NB4 (cell line): ENCODE results near the gene APPL2.

ENCODE experiments used
- POLR2A ChIP-seq: IDR thresholded peaks from 2 replicates; pipeline ENCODE4 v1.6.1; 2011; ENCODE audit warnings: mild to moderate bottlenecking; ENCODE audit not compliant: insufficient read length; ENCODE audit errors: extremely low read depth
- TF ChIP-seq, protein P1 (sequence below): IDR thresholded peaks from one replicate; pipeline ENCODE4 v1.5.1; 2012; ENCODE audit warnings: low read depth, low read length
- TF ChIP-seq, protein P2 (sequence below): IDR thresholded peaks from 2 replicates; pipeline ENCODE4 v1.6.1; 2011; ENCODE audit warnings: low read depth, low read length

GRCh38 chr12:105280966-105281693 lies 45.2 kb upstream of the APPL2 start:
- TF ChIP-seq, protein P1, sequence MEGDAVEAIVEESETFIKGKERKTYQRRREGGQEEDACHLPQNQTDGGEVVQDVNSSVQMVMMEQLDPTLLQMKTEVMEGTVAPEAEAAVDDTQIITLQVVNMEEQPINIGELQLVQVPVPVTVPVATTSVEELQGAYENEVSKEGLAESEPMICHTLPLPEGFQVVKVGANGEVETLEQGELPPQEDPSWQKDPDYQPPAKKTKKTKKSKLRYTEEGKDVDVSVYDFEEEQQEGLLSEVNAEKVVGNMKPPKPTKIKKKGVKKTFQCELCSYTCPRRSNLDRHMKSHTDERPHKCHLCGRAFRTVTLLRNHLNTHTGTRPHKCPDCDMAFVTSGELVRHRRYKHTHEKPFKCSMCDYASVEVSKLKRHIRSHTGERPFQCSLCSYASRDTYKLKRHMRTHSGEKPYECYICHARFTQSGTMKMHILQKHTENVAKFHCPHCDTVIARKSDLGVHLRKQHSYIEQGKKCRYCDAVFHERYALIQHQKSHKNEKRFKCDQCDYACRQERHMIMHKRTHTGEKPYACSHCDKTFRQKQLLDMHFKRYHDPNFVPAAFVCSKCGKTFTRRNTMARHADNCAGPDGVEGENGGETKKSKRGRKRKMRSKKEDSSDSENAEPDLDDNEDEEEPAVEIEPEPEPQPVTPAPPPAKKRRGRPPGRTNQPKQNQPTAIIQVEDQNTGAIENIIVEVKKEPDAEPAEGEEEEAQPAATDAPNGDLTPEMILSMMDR, result no peak
- TF ChIP-seq POLR2A, result no peak
- TF ChIP-seq, protein P2, sequence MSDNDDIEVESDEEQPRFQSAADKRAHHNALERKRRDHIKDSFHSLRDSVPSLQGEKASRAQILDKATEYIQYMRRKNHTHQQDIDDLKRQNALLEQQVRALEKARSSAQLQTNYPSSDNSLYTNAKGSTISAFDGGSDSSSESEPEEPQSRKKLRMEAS, result no peak
